Stimulated activated CD8-positive, alpha-beta memory T cell treated with anti-CD3 and anti-CD28 coated beads, Interleukin-7, amount 100 ng/mL, for 1 hour (primary cell): Measurements from ENCODE around the gene ZDHHC18.
"Not testable (repeated sequence)": the region's sequence is repeated elsewhere in the genome, so short reads cannot be mapped to it uniquely, and the experiment has no call there.

Experiments used
- DNase-seq, 2 donors: peaks; one replicate each; pipeline ENCODE4 v3.0.0-alpha.2; 2020; ENCODE audit warnings: low read depth in 2 of 2

The ZDHHC18 gene

GRCh38 chr1:26833432-26834405, 7.2 kb downstream of the ZDHHC18 start:
- peak; percentile 76 for DNase-seq

GRCh38 chr1:26837665-26838064, 11.2 kb downstream of the ZDHHC18 start:
- DNase-seq: not testable (repeated sequence)

GRCh38 chr1:26838474-26839338, 12.2 kb downstream of the ZDHHC18 start:
- DNase-seq: no peak

GRCh38 chr1:26839339-26839722, 12.8 kb downstream of the ZDHHC18 start:
- no peak for DNase-seq

- DNase-seq: no peak
Observed at GRCh38 chr1:26839779-26840178, 13.3 kb downstream of the ZDHHC18 start.

- no peak for DNase-seq
Observed at GRCh38 chr1:26844424-26845196, 18.1 kb downstream of the ZDHHC18 start.

GRCh38 chr1:26847826-26848225, 21.3 kb downstream of the ZDHHC18 start:
- DNase-seq: not testable (repeated sequence)

- DNase-seq: no peak
Observed at GRCh38 chr1:26848499-26848898, 22.0 kb downstream of the ZDHHC18 start.

- no peak for DNase-seq
Observed at GRCh38 chr1:26848941-26849774, 22.7 kb downstream of the ZDHHC18 start.

GRCh38 chr1:26851106-26851684, 24.7 kb downstream of the ZDHHC18 start:
- no peak for DNase-seq

- no peak for DNase-seq
Observed at GRCh38 chr1:26852701-26853100, 26.2 kb downstream of the ZDHHC18 start.

GRCh38 chr1:26853156-26853555, 26.7 kb downstream of the ZDHHC18 start:
- DNase-seq: peak; percentile 61 to 81

GRCh38 chr1:26853600-26853999, 27.1 kb downstream of the ZDHHC18 start:
- DNase-seq: no peak

- no peak for DNase-seq
Observed at GRCh38 chr1:26854906-26855305, 28.4 kb downstream of the ZDHHC18 start.

- DNase-seq: no peak
Observed at GRCh38 chr1:26855636-26856035, 29.1 kb downstream of the ZDHHC18 start.

GRCh38 chr1:26856181-26856580, 29.7 kb downstream of the ZDHHC18 start:
- DNase-seq: no peak

- DNase-seq: no peak
Observed at GRCh38 chr1:26856604-26857469, 30.3 kb downstream of the ZDHHC18 start.

- no peak for DNase-seq
Observed at GRCh38 chr1:26857473-26858060, 31.1 kb downstream of the ZDHHC18 start.

- no peak for DNase-seq
Observed at GRCh38 chr1:26858160-26858559, 31.7 kb downstream of the ZDHHC18 start.
